ENCODE results near the gene ERAS.

DNA sequence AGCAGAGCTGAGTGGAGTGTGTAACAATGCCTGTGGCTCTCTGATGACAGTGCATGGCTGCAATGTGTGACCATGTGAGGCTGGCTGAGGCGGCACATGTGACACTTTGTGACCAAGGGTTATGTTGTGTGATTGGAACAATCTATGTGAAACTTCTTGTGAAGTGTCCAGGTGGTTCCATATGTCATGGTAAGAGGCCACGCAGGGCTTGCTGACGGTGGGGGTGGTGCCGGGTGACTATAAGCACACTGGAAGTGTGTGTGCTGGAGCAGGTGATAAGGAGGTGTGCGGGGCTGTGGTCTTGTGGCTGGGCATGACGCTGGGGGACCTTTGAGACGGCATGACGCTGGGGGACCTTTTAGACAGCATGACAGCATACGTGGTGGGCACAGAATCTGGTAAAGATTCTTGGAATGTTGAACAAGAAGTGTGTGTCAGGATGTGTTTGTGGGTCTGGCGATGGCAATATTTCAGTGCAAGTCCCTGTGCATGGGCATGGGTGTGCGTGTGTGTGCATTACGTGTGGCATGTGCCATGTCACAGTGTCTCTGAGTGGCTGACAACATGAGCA lies 31.9 kb upstream of the ERAS start:
- TF ChIP-seq, protein P1, sequence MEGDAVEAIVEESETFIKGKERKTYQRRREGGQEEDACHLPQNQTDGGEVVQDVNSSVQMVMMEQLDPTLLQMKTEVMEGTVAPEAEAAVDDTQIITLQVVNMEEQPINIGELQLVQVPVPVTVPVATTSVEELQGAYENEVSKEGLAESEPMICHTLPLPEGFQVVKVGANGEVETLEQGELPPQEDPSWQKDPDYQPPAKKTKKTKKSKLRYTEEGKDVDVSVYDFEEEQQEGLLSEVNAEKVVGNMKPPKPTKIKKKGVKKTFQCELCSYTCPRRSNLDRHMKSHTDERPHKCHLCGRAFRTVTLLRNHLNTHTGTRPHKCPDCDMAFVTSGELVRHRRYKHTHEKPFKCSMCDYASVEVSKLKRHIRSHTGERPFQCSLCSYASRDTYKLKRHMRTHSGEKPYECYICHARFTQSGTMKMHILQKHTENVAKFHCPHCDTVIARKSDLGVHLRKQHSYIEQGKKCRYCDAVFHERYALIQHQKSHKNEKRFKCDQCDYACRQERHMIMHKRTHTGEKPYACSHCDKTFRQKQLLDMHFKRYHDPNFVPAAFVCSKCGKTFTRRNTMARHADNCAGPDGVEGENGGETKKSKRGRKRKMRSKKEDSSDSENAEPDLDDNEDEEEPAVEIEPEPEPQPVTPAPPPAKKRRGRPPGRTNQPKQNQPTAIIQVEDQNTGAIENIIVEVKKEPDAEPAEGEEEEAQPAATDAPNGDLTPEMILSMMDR (IDR thresholded peaks at IDR 0.05; ENCODE audit: extremely low read depth in 1 of 2, insufficient read depth in 1 of 2, low read depth in 1 of 2, low read length in 2 of 2): no peak
- TF ChIP-seq MAX (IDR thresholded peaks at IDR 0.05; ENCODE audit: insufficient read depth, insufficient read length): no peak

All from endothelial cell of umbilical vein (primary cell).